SH-SY5Y (cell line): ENCODE data around the gene FOXK2.

Experiments used
- GATA2 ChIP-seq: IDR thresholded peaks from 2 replicates; pipeline ENCODE4 v1.6.1; 2011; ENCODE audit warnings: mild to moderate bottlenecking, low read depth, low read length
- GATA3 ChIP-seq: IDR thresholded peaks from 2 replicates; pipeline ENCODE4 v1.6.1; 2011; ENCODE audit warnings: low read depth, mild to moderate bottlenecking, low read length, moderate library complexity

Gene FOXK2

GRCh38 chr17:82644148-82644547 lies 124.6 kb downstream of the FOXK2 start:
- TF ChIP-seq GATA3 = no peak

GRCh38 chr17:82645516-82645915 lies 126.0 kb downstream of the FOXK2 start:
- TF ChIP-seq GATA3 = no peak
- TF ChIP-seq GATA2 = no peak

GRCh38 chr17:82647593-82648164 lies 128.1 kb downstream of the FOXK2 start:
- no peak for TF ChIP-seq GATA2
- TF ChIP-seq GATA3 = no peak

- TF ChIP-seq GATA2 = no peak
- TF ChIP-seq GATA3 = no peak
Measured at GRCh38 chr17:82648165-82648668, 128.7 kb downstream of the FOXK2 start, which contains the start of gene WDR45B. WDR45B (minus strand) TSS chr17:82648444; CDS start chr17:82648340, 104 bp downstream.

GRCh38 chr17:82648742-82649331 lies 129.3 kb downstream of the FOXK2 start:
- no peak for TF ChIP-seq GATA2
- TF ChIP-seq GATA3 = no peak

GRCh38 chr17:82649501-82650261 lies 130.1 kb downstream of the FOXK2 start:
- TF ChIP-seq GATA2 = no peak
- no peak for TF ChIP-seq GATA3

GRCh38 chr17:82650723-82651122 lies 131.2 kb downstream of the FOXK2 start:
- TF ChIP-seq GATA2 (no peak), GATA3 (no peak)

GRCh38 chr17:82653651-82654528 lies 134.4 kb downstream of the FOXK2 start:
- TF ChIP-seq GATA3 (no peak), GATA2 (no peak)
